BJ (cell line): ENCODE data around the gene MAP3K20. TPM values are rescaled to one million over a fixed set of nuclear protein-coding genes. Genes with fewer than 3 reads are reported as not detected.

Experiments used
- CTCF ChIA-PET: fragments of 350-600 bp; formaldehyde crosslinking; extraction: SDS; loops from one replicate; lab custom pipeline; 2021; ENCODE audit warnings: antibody characterized with exemption, inconsistent platforms; lab: Yijun Ruan, JAX
- POLR2A ChIA-PET: fragments of 300-600 bp; sonication (Branson Sonifier 250); formaldehyde crosslinking; extraction: SDS; loops from one replicate; lab custom pipeline; 2021; ENCODE audit warnings: antibody characterized with exemption; lab: Charles Lee
- DNase-seq: peaks from one replicate; pipeline ENCODE4 v3.0.0-alpha.2; 2011; ENCODE audit warnings: low read depth
- H3K27me3 ChIP-seq: 2 replicates; pipeline ENCODE4 v1.6.0; 2011; ENCODE audit warnings: low read length; ENCODE audit not compliant: control insufficient read depth, insufficient read depth
- H3K36me3 ChIP-seq: 2 replicates; pipeline ENCODE4 v1.5.1; 2011; ENCODE audit warnings: low read length; ENCODE audit not compliant: control insufficient read depth, insufficient read depth
- H3K4me3 ChIP-seq: 2 replicates; pipeline ENCODE4 v1.5.1; 2011; ENCODE audit warnings: low read depth, mild to moderate bottlenecking, control low read depth, low read length
- polyA plus RNA-seq: library from polyadenylated mRNA; depleted of rRNA; stranded (reverse); fragments of >200 nt; gene quantifications from 2 replicates; pipeline ENCODE4 v1.2.3, GENCODE V29; 2011
- TF ChIP-seq, protein P1 (sequence below): IDR thresholded peaks from 2 replicates; pipeline ENCODE4 v1.5.1; 2011; ENCODE audit warnings: low read depth, mild to moderate bottlenecking, control low read depth, inconsistent platforms, low read length, moderate library complexity; ENCODE audit not compliant: insufficient read depth

MAP3K20 gene
- polyA plus RNA-seq, 1 experiment: 45.4 TPM

DNA sequence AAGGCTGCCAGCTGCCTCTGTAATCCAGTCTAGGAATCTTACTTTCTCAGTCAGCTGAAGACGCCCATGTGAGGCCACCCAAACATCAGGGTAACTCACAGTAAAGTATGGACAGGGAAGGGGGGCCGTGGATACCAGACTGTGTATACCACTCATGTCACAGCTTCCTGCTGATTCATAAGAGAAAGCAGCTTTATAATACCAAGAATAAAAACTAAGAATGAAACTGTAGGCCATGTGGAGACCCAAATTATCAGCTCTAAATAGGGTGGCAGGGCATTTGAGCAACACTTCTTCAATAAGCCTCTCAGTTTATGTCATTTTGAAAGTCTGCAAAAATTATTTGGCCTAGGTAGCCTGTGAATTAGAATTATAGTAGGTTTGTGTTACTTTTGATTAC is 164.0 kb downstream of the MAP3K20 start:
- Histone ChIP-seq H3K36me3 (no peaks in the 10 kb centered on the region; the same call in 1 of the 2 replicates), H3K27me3 (no peaks in the 10 kb centered on the region), H3K4me3 (no peak overlapping the region)
- TF ChIP-seq, protein P1, sequence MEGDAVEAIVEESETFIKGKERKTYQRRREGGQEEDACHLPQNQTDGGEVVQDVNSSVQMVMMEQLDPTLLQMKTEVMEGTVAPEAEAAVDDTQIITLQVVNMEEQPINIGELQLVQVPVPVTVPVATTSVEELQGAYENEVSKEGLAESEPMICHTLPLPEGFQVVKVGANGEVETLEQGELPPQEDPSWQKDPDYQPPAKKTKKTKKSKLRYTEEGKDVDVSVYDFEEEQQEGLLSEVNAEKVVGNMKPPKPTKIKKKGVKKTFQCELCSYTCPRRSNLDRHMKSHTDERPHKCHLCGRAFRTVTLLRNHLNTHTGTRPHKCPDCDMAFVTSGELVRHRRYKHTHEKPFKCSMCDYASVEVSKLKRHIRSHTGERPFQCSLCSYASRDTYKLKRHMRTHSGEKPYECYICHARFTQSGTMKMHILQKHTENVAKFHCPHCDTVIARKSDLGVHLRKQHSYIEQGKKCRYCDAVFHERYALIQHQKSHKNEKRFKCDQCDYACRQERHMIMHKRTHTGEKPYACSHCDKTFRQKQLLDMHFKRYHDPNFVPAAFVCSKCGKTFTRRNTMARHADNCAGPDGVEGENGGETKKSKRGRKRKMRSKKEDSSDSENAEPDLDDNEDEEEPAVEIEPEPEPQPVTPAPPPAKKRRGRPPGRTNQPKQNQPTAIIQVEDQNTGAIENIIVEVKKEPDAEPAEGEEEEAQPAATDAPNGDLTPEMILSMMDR: no peak
- CTCF ChIA-PET: interaction anchor here (1.1 kb wide), 1 partner anchor 10 kb away, joined by 3 read pairs; no protein-coding TSS in a partner anchor
- no peak for DNase-seq
- POLR2A ChIA-PET: no interaction called here

DNA sequence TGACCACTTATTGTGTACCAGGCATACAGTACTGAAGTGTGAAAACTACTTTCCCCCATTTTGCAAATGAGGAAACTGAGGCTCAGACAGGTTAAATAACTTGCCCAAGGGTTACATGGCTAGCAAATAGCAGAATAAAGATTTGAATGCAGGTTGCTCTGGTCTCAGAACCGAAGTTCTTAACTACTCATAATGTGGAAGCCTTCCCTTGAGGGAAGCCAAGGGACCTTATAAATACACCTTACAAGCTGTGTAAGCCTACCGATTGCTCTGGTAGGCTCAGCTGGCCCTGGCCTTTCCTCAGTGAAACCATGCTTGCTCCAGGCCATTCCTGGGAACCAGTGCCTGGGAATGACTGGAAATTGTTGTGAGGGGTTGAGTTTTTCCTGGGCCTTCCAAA is 164.4 kb downstream of the MAP3K20 start:
- no peaks in the 10 kb centered on the region for H3K27me3 ChIP-seq
- H3K4me3 ChIP-seq: no peak overlapping the region
- no peak for DNase-seq
- TF ChIP-seq, protein P1: no peak
- no peaks in the 10 kb centered on the region; the same call in 1 of the 2 replicates for H3K36me3 ChIP-seq
- POLR2A ChIA-PET: no interaction called here
- CTCF ChIA-PET: interaction anchor here (1.1 kb wide), 1 partner anchor 10 kb away, joined by 3 read pairs; no protein-coding TSS in a partner anchor

DNA sequence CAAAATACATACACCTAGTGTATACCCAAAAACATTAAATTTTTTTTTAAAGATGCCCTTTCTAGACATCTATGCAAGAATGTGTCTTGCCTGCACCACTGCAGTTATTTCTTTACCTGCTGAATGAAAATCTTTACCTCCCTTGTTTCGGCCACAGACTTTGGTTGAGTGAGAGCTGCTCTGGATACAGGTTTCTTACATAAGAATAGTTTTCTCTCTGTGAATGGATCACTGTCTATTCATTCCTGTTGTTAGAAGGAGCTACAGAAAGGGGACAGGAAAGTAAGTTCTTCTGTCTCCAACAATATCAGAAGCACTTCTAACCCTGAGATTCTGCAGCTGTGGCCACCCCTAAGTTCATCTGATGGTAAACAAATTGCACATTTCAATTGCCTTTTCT is 166.0 kb downstream of the MAP3K20 start:
- DNase-seq: no peak
- Histone ChIP-seq H3K27me3 (no peaks in the 10 kb centered on the region), H3K36me3 (no peaks in the 10 kb centered on the region; the same call in 1 of the 2 replicates), H3K4me3 (no peak overlapping the region)
- POLR2A ChIA-PET: interaction anchor here (0.6 kb wide), 1 partner anchor 342 kb away, joined by 7 read pairs; no protein-coding TSS in a partner anchor
- TF ChIP-seq, protein P1: no peak
- CTCF ChIA-PET: no interaction called here

DNA sequence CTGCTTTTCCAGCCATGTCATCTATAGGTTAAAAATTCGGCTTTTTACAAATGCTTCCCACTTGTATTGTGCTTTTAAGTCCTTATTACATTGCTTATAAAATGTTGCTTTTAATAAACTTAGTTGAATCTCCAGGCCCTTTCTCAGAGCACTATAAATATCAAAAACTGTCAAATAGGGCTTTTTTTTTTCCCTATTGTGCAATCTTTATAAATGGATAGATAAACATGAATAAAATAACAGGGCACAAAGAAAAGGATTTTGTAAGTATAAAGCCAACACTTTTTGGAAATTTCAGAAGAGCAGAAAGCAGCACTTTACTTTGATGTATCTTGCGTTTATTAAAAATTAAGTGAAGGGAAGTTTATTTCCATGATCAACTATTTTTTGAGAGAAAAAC is 171.5 kb downstream of the MAP3K20 start:
- CTCF ChIA-PET: no interaction called here
- POLR2A ChIA-PET: no interaction called here
- Histone ChIP-seq H3K4me3 (no peak overlapping the region), H3K36me3 (no peaks in the 10 kb centered on the region), H3K27me3 (no peaks in the 10 kb centered on the region)
- no peak for DNase-seq
- TF ChIP-seq, protein P1: no peak

DNA sequence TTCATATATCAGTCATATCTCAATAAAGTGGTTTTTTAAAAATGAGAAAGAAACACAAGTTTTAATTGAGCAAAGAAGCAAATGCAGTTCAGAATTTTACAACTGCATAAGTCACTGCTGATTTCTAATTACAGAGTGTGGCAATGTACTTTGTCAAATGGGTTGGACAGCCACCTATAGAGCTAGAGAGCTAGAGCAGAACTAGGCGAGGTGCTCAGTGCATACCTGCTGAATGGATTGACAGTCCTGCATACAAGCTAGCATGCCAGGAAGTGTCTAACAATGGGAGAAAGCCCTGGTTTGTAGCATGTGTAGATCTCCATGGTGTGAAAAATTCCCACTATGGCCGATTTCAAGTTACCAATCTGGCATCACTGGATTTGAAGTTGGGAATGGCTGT is 172.7 kb downstream of the MAP3K20 start:
- CTCF ChIA-PET: no interaction called here
- no peak for DNase-seq
- H3K36me3 ChIP-seq: no peaks in the 10 kb centered on the region
- TF ChIP-seq, protein P1: no peak
- no peak overlapping the region for H3K4me3 ChIP-seq
- H3K27me3 ChIP-seq: no peaks in the 10 kb centered on the region
- POLR2A ChIA-PET: no interaction called here
